Central memory CD8-positive, alpha-beta T cell (primary cell): Measurements from ENCODE around the gene TIGD6.
"Not testable (repeated sequence)": the region's sequence is repeated elsewhere in the genome, so short reads cannot be mapped to it uniquely, and the experiment has no call there.

Experiments
- ATAC-seq: fragments of 150-1000 bp; cut with Tn5 transposase; replicated peaks from 2 replicates; pipeline ENCODE4 v1.10.0; 2022; ENCODE audit warnings: mild to moderate bottlenecking, moderate FRiP score, moderate number of reproducible peaks; ENCODE audit not compliant: poor library complexity, severe bottlenecking; ENCODE audit errors: extremely low read depth
- DNase-seq, 2 donors: peaks; one replicate each; pipeline ENCODE4 v3.0.0; 2021; ENCODE audit warnings: low spot score in 2 of 2
- H3K27ac Mint-ChIP-seq: one replicate; pipeline ENCODE4 v1.8.0; 2022; ENCODE audit warnings: low read depth, mild to moderate bottlenecking, moderate library complexity, mixed read lengths
- H3K27me3 Mint-ChIP-seq: one replicate; pipeline ENCODE4 v1.8.0; 2022; ENCODE audit warnings: mixed read lengths
- H3K36me3 Mint-ChIP-seq: one replicate; pipeline ENCODE4 v1.8.0; 2022; ENCODE audit warnings: mild to moderate bottlenecking, moderate library complexity, mixed read lengths; ENCODE audit not compliant: insufficient read depth
- H3K4me1 Mint-ChIP-seq: one replicate; pipeline ENCODE4 v1.8.0; 2022; ENCODE audit warnings: mixed read lengths
- H3K4me3 Mint-ChIP-seq: one replicate; pipeline ENCODE4 v1.8.0; 2022; ENCODE audit warnings: mild to moderate bottlenecking, moderate library complexity, mixed read lengths
- H3K9me3 Mint-ChIP-seq: one replicate; pipeline ENCODE4 v1.8.0; 2022; ENCODE audit warnings: mixed read lengths

TIGD6 gene

GRCh38 chr5:150028047-150028446 is 27.6 kb upstream of the TIGD6 start:
- H3K4me3 Mint-ChIP-seq, H3K9me3 Mint-ChIP-seq, ATAC-seq, H3K27ac Mint-ChIP-seq, H3K4me1 Mint-ChIP-seq, DNase-seq, H3K27me3 Mint-ChIP-seq: not testable (repeated sequence)
- peaks cover 62% of the 10 kb centered on the region for H3K36me3 Mint-ChIP-seq

DNA sequence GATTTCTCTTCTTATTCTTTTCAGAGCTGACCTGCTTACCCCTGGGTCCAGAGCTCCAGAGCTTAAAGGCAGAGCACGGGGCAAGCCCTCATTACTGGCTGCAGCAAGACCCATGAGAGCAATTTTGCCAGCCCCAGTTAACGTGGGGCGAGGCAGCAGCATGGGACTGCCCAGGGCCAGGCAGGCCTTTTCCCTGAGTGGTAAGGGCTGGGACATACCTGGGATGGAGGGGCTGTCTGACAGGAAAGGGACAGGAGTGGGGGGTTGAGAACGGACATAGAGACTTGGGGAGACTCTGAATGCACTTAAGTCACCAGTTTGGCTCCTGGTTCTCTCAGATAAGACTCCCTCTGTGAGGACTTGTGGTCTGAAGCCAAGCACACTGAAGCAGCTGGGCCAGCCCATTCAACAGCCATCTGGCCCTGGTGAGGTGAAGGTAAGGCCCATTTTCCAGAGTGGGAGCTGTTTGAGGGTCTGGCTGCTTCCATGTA is 26.3 kb upstream of the TIGD6 start:
- no peak overlapping the region for H3K4me3 Mint-ChIP-seq
- H3K27me3 Mint-ChIP-seq, result no peaks in the 10 kb centered on the region
- H3K27ac Mint-ChIP-seq, result no peak overlapping the region
- no peaks in the 10 kb centered on the region for H3K4me1 Mint-ChIP-seq
- H3K9me3 Mint-ChIP-seq, result no peaks in the 10 kb centered on the region
- H3K36me3 Mint-ChIP-seq, result peaks cover 71% of the 10 kb centered on the region
- DNase-seq, result no peak
- no peak for ATAC-seq

GRCh38 chr5:150024346-150024984 is 24.0 kb upstream of the TIGD6 start:
- Mint-ChIP-seq H3K4me1 (no peaks in the 10 kb centered on the region), H3K36me3 (peaks cover 74% of the 10 kb centered on the region), H3K27me3 (no peaks in the 10 kb centered on the region), H3K4me3 (no peak overlapping the region), H3K27ac (no peak overlapping the region), H3K9me3 (no peaks in the 10 kb centered on the region)
- ATAC-seq (no peak), DNase-seq (no peak)

DNA sequence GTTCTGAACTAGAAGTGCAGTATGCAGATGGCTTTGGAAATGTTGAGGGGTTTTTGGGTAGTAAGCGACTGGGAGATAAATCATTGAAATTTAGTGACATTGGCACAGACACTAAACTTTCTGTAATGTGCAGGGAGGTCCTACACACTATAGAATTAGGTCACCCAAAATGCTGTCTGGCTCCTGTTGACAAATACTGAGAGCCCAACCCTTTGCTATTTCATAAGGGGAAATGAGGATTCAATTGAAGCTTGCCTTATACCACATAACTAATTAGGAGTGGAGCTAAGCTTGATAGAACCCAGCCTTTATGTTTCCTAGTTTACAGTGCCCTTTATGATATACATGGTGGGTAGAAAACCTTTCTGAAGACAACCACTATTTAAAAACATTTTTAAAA is 22.7 kb upstream of the TIGD6 start:
- Mint-ChIP-seq H3K9me3 (no peaks in the 10 kb centered on the region), H3K27ac (no peak overlapping the region), H3K4me3 (no peak overlapping the region), H3K27me3 (no peaks in the 10 kb centered on the region), H3K36me3 (peaks cover 76% of the 10 kb centered on the region), H3K4me1 (no peaks in the 10 kb centered on the region)
- DNase-seq (no peak), ATAC-seq (no peak)

DNA sequence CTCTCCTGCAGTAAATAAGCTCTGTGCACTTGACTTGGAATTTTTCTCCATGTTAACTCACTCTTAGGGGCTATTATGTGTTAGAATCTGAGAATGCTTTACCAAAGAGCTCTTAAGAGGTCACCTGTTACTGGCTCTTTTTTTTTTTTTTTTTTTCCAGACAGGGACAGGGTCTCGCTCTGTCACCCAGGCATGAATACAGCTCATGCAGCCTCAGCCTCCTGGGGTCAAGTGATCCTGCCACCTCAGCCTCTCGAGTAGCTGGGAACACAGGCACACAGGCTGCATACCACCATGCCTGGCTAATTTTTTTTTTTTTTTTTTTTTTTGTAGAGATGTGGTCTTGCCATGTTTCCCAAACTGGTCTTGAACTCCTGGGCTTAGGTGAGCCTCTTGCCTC is 22.2 kb upstream of the TIGD6 start:
- no peaks in the 10 kb centered on the region for H3K4me1 Mint-ChIP-seq
- ATAC-seq (no peak), DNase-seq (no peak)
- H3K4me3 Mint-ChIP-seq, result no peak overlapping the region
- no peaks in the 10 kb centered on the region for H3K9me3 Mint-ChIP-seq
- peaks cover 74% of the 10 kb centered on the region for H3K36me3 Mint-ChIP-seq
- H3K27ac Mint-ChIP-seq, result no peak overlapping the region
- H3K27me3 Mint-ChIP-seq, result no peaks in the 10 kb centered on the region

DNA sequence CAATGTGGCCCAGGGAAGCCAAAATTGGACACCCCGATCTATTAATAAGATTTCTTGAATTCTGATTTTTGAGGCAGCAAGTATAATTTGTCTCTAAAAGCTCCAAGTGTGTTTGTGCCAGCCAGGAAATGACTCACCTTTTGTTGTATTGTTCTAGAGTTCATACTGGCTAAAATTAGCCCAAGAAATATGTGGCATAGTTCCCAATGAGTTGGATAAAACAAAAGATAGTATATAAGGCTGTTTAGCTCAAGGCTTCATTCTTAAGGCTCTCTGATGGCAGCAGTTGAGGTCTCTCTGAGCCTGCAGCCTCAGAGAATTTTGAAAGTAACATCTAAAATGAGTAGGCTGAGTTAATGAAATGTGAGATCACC is 21.7 kb upstream of the TIGD6 start:
- ATAC-seq (no peak), DNase-seq (no peak)
- no peaks in the 10 kb centered on the region for H3K4me1 Mint-ChIP-seq
- peaks cover 74% of the 10 kb centered on the region for H3K36me3 Mint-ChIP-seq
- H3K9me3 Mint-ChIP-seq, result no peaks in the 10 kb centered on the region
- no peaks in the 10 kb centered on the region for H3K27me3 Mint-ChIP-seq
- H3K27ac Mint-ChIP-seq, result no peak overlapping the region
- no peak overlapping the region for H3K4me3 Mint-ChIP-seq

- Mint-ChIP-seq H3K27me3 (no peaks in the 10 kb centered on the region), H3K36me3 (peaks cover 75% of the 10 kb centered on the region), H3K4me3 (no peak overlapping the region), H3K9me3 (no peaks in the 10 kb centered on the region), H3K27ac (no peak overlapping the region), H3K4me1 (no peaks in the 10 kb centered on the region)
- no peak for ATAC-seq
- no peak for DNase-seq
These were observed 21.2 kb upstream of the TIGD6 start for GRCh38 chr5:150021491-150022157.

DNA sequence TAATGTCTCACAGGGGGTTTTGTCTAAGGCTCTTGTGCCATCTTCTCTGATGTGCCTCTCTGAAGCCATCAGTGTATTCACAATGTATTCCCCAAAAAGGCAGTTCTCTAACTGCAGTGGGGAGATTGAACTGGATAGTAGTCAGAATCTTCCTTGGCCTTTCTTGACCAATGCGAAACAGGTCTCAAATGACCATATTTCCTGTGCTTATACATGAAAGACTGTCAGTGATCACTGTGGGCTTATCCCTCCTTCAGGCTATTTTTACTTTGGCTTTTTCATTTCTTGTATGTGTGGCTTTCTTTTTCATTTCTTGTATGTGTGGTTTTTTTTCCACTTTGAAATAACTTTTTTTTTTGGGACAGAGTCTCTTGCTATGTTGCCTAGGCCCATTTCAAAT is 19.8 kb upstream of the TIGD6 start:
- peaks cover 70% of the 10 kb centered on the region for H3K36me3 Mint-ChIP-seq
- no peaks in the 10 kb centered on the region for H3K4me1 Mint-ChIP-seq
- H3K4me3 Mint-ChIP-seq, result no peak overlapping the region
- ATAC-seq (no peak), DNase-seq (no peak)
- no peak overlapping the region for H3K27ac Mint-ChIP-seq
- H3K27me3 Mint-ChIP-seq, result no peaks in the 10 kb centered on the region
- no peaks in the 10 kb centered on the region for H3K9me3 Mint-ChIP-seq

DNA sequence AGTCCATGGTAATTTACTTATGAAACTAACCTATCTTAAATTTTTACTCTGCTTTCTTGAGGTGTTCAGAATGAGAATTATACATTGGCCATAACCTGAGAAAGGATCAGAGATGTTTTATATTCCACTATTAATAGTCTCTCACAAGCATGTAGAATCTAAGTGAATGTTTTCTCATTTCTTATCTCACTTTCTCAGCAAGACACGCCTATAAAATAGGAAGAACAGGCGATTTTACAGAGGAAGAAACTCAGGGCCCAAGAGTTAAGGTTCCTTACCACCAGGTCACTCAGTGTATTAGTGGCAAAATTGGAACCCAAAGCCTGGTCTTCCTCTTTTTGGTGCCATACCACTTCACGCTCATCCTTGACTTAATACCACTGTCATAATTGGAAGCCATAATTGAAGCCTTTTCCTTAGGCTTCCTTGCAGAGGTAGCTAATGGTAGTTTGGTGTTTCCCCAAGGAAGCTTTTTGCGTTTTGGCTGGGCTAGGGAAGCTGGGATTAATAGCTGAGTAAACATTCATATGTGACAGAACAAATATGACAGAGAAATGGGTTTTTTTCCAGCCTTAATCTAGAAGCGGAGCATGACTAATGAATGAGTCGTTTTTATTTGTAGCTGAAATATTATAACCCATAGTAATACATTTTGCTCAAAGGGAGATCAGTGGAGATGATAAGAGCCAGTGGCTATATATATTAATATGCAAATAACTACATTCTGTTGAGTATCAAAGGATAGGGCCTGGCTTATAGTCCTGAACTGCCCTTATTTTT is 17.0 kb upstream of the TIGD6 start:
- H3K27ac Mint-ChIP-seq, result no peak overlapping the region
- H3K9me3 Mint-ChIP-seq, result no peaks in the 10 kb centered on the region
- DNase-seq, result no peak
- H3K27me3 Mint-ChIP-seq, result no peaks in the 10 kb centered on the region
- no peak for ATAC-seq
- H3K4me3 Mint-ChIP-seq, result no peak overlapping the region
- H3K36me3 Mint-ChIP-seq, result peaks cover 68% of the 10 kb centered on the region
- H3K4me1 Mint-ChIP-seq, result no peaks in the 10 kb centered on the region

- Mint-ChIP-seq H3K27me3 (no peaks in the 10 kb centered on the region), H3K4me3 (no peak overlapping the region), H3K27ac (no peak overlapping the region), H3K9me3 (no peaks in the 10 kb centered on the region), H3K36me3 (peaks cover 65% of the 10 kb centered on the region), H3K4me1 (no peaks in the 10 kb centered on the region)
- DNase-seq (no peak), ATAC-seq (no peak)
These were observed 16.1 kb upstream of the TIGD6 start for GRCh38 chr5:150016537-150016936.

DNA sequence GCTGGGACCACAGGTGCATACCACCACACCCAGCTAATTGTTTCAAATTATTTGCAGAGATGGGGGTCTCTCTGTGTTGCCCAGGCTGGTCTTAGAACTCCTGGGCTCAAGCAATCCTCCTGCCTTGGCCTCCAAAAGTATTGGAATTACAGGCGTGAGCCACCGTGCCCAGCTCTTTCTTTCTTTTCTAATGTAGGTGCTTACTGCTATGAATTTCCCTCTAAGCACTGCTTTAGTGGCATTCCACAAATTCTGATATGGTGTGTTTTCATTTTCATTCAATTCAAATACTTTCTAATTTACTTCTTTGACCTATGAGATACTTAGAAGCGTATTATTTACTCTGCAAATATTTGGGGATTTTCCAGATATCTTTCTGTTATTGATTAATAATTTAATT is 15.0 kb upstream of the TIGD6 start:
- Mint-ChIP-seq H3K9me3 (no peaks in the 10 kb centered on the region), H3K36me3 (peaks cover 61% of the 10 kb centered on the region), H3K27me3 (no peaks in the 10 kb centered on the region), H3K4me1 (no peaks in the 10 kb centered on the region), H3K27ac (no peak overlapping the region), H3K4me3 (no peak overlapping the region)
- ATAC-seq, result no peak
- no peak for DNase-seq

DNA sequence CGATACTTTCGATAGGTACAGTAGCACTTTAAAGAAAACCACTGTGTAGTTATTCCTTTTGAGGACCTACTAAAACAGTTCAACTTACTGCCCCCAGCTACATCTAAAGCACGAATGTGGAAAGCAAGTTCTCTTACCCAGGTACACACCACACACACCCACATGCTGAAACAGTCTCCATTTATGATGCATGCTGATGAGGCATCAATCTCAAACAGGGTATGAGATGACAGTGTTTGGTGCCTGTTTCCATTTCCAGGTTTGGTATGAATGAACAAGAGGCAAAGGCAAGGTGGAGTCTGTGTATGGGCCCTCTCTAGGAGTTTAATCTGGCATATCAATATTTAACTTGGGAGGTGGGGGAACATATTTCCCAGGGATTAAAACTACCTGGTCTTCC is 14.0 kb upstream of the TIGD6 start:
- DNase-seq (no peak), ATAC-seq (no peak)
- Mint-ChIP-seq H3K4me1 (no peaks in the 10 kb centered on the region), H3K9me3 (no peaks in the 10 kb centered on the region), H3K36me3 (peaks cover 58% of the 10 kb centered on the region), H3K4me3 (no peak overlapping the region), H3K27me3 (no peaks in the 10 kb centered on the region), H3K27ac (no peak overlapping the region)

DNA sequence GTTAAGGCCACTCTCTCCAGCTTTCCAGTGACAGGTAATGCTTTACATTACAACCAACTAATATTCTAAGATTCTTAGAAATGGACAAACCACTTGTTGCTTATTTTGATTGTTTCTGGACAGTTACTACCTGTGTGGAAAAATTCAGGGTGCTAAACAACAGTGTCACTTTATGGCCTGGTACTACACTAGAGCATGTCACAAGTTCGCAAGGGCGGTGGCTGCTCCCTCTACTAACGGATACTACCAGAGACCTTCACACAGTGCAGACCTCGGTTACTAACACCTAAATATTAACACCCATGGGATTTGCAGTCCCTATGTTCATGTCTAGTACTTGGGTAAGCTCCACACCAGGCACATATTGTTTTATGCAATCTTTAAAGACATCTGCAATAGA is 13.5 kb upstream of the TIGD6 start:
- no peak for DNase-seq
- no peaks in the 10 kb centered on the region for H3K27me3 Mint-ChIP-seq
- no peak overlapping the region for H3K4me3 Mint-ChIP-seq
- no peaks in the 10 kb centered on the region for H3K9me3 Mint-ChIP-seq
- peaks cover 55% of the 10 kb centered on the region for H3K36me3 Mint-ChIP-seq
- H3K27ac Mint-ChIP-seq, result no peak overlapping the region
- no peak for ATAC-seq
- H3K4me1 Mint-ChIP-seq, result no peaks in the 10 kb centered on the region
